H7 (cell line): ENCODE data around the gene COL4A1. TPM values are rescaled to one million over a fixed set of nuclear protein-coding genes. Genes with fewer than 3 reads are reported as not detected.
A peak's percentile ranks its signal among the peaks of the same experiment; 100 is the strongest.

Source experiments
- DNase-seq: peaks from one replicate; pipeline ENCODE4 v3.0.0; 2012
- H3K27me3 ChIP-seq: 2 replicates; pipeline ENCODE4 v1.6.0; 2011; ENCODE audit warnings: mild to moderate bottlenecking, low read length; ENCODE audit not compliant: control insufficient read depth, insufficient read depth
- H3K36me3 ChIP-seq: replicated peaks from 2 replicates; pipeline ENCODE4 v1.5.1; 2011; ENCODE audit warnings: low read length; ENCODE audit not compliant: control insufficient read depth, insufficient read depth
- H3K4me3 ChIP-seq: 2 replicates; pipeline ENCODE4 v1.5.1; 2011; ENCODE audit warnings: low read depth, mild to moderate bottlenecking, control low read depth, low read length, moderate library complexity; ENCODE audit not compliant: insufficient read depth
- total RNA-seq: library from RNA; depleted of rRNA; stranded (reverse); fragments of >200 nt; shearing (Covaris generic); gene quantifications from 2 replicates; pipeline ENCODE4 v1.2.3, GENCODE V29; 2014

The COL4A1 gene
- total RNA-seq, 1 experiment from 2014 or later, result 135 TPM

DNA sequence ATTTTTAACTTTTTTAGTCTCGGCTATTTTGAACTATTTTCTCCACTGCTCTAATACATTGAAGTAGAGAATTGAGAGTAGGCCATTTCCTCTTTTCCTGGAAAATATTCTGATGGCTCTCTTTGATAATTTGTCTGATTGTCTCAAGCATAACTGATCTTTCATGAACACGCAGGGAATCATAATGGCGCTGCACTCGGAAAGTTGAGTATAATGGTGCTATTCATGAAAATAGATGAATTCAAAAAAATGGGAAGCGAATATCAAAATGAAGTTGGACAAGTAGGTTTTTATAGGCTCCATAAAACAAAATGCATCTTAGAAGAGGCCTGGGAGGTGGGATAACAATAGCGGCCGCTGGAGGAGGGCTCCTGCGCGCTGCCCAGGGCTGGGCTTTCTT lies 29.2 kb upstream of the COL4A1 start:
- H3K27me3 ChIP-seq, result no peaks in the 10 kb centered on the region
- DNase-seq, result no peak
- no peak overlapping the region for H3K4me3 ChIP-seq
- no peaks in the 10 kb centered on the region; the same call in 1 of the 2 replicates for H3K36me3 ChIP-seq

DNA sequence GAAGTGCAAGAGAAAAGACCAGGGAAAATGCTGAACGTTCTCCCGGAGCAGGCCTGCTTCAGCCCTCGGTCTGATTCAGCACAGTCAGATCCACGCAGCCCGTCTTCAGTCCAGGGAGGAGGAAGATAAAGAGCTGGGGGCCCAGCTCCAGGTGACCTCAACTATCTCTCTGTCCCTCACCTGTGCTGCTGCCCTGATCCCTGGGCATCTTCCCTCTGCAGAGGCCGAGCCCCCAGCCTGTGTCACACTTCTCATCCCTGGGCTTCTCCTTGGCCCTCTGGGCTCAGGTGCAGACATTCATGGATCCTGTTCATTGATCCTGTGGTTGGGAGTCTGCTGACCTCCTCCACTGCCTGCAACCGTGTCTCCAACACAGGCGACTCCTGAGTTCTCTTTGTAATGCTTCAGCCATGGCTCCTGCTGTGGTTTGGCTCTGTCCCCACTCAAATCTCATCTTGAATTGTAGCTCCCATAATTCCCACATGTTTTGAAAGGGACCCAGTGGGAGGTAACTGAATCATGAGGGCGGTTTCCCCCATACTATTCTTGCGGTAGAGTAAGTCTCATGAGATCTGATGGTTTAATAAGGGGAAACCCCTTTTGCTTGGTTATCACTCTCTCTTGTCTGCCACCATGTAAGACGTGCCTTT lies 28.0 kb upstream of the COL4A1 start:
- DNase-seq, result no peak
- H3K36me3 ChIP-seq, result no peaks in the 10 kb centered on the region; the same call in 1 of the 2 replicates
- H3K4me3 ChIP-seq, result no peak overlapping the region
- H3K27me3 ChIP-seq, result no peaks in the 10 kb centered on the region

DNA sequence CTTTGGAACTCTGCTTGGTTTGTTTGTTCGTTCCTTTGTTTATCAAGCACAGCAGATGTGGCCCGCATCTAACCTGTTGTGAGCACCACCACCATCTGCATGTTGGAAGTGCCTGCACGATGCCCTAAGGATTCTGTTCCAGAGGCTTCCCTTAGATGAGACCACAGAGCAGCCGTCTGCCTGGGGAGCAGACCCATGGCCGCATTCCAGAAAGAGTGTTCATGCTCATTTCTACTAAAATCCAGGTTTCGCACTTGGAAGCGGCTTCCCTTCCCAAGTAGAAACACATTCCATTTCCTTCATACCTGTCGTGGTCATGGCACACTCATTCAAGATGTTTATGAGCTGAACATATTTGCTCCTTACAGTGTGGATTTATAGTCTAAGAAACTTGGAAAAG lies 27.3 kb upstream of the COL4A1 start:
- no peak for DNase-seq
- Histone ChIP-seq H3K27me3 (no peaks in the 10 kb centered on the region), H3K36me3 (no peaks in the 10 kb centered on the region; the same call in 1 of the 2 replicates), H3K4me3 (no peak overlapping the region)

DNA sequence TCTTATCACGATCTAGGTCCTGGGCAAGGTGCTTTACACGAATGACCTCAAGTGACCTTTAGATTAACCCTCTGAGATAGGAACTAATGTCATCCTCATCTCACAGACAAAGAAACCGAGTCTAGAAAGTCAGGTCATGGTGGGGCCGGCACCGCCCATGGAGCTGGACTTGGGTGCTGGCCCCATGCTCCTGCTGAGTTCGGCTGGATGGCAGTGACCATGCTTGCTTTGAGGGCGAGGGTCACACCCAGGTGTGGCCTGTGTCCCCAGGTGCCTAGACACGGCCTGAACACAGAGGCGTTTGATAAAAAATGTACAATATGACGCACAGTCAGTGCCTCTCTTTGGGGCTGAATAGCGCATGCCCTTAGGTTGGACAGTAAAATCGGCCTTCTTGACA lies 26.9 kb upstream of the COL4A1 start:
- Histone ChIP-seq H3K36me3 (no peaks in the 10 kb centered on the region; the same call in 1 of the 2 replicates), H3K4me3 (no peak overlapping the region), H3K27me3 (no peaks in the 10 kb centered on the region)
- no peak for DNase-seq

DNA sequence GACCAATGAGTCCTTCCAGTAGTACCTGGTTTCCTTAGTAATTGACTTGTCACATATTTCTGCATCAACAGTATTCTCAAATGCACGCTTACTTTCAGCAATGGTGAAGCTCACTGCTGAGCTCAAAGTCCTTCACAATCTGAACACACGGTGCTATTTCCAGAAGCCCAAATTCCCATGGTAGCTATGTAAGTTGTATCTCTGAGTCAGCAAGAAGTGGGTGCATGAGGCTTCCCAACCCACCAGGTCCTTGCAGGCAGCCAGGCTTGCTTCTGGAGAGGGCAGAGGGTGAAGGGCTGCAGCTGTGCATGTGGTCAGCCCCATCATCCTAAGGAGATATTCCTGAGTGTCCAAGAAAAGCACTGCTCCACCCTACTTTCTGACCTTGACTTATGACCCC lies 25.8 kb upstream of the COL4A1 start:
- H3K36me3 ChIP-seq, result no peaks in the 10 kb centered on the region; the same call in 1 of the 2 replicates
- no peak overlapping the region for H3K4me3 ChIP-seq
- H3K27me3 ChIP-seq, result no peaks in the 10 kb centered on the region
- DNase-seq, result no peak

DNA sequence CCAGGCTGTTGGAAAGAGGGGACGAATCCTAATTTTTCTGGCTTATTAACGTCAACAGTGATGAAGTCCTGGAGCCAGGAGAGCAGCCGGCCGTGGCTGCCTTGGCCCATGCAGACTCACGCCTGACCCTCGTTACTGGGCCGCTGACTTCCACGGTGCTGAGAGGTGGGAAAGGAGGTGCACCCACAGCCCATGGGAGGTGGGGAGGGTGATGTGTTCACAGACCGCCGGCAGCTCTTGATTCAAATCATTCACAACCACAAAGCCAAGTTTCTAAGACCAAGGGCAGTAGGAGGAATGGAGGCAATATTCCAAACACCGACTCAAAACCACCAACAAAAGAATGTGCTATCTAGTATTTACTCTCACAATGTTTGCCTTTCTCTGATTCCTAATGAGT lies 24.4 kb upstream of the COL4A1 start:
- no peaks in the 10 kb centered on the region for H3K36me3 ChIP-seq
- H3K4me3 ChIP-seq, result no peak overlapping the region
- H3K27me3 ChIP-seq, result no peaks in the 10 kb centered on the region
- DNase-seq, result no peak

DNA sequence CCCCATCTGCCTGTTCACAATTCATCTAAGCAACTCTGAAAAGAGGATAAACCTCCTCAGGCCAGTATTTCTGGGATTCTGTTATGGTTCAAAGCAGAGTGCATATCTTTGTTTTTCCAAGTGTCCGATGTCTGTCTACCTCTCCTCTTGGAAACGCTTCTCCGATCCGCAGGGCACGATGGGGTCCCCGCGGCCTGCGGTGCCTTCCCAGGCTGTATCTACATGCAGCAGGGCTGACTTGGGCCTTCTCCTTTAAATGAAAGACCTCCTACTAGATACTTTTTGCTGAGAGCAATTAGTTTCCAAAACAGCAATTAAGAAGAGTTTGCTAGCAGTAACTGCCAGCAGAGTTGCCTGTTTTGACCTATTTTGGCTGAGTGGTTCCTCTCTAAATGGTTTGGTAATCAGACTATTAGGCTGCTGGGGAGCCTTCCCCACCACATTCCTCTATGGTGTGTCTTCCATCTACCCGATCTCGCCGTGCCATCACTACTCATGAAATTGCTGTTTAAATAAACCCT lies 23.6 kb upstream of the COL4A1 start:
- H3K4me3 ChIP-seq, result no peak overlapping the region
- DNase-seq, result no peak
- H3K27me3 ChIP-seq, result no peaks in the 10 kb centered on the region
- H3K36me3 ChIP-seq, result no peaks in the 10 kb centered on the region

DNA sequence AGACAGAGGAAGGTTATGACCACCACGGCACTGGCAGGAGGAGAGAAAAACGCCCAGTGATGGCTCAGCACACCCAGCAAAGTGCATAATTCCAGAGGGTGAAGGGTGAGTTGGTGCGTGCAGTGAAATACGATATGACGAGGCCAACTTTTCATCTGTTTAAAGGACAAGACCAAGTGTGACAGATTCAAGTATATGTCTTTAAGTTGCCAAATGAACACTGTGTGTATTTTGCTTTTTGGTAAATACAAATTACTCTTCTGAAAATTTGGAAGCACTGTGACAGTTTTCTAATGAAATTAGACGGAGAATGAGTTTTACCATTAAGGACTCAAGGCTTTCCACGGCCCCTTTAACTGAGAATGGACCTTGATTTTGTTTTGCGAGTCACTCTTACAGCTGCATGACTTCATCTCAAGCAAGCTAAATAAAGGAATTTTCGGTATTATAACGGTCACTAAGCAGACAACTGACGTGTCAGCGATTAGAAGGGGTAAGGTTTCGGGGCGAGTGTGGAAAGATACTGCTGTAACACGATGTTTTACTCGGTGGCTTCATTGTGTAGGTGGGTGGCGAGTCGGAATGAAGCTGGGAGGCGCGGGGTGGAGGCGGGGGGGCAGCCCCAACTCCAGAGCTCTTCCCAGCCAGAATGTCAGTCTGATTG lies 23.0 kb upstream of the COL4A1 start:
- Histone ChIP-seq H3K4me3 (no peak overlapping the region), H3K27me3 (no peaks in the 10 kb centered on the region), H3K36me3 (no peaks in the 10 kb centered on the region)
- no peak for DNase-seq

DNA sequence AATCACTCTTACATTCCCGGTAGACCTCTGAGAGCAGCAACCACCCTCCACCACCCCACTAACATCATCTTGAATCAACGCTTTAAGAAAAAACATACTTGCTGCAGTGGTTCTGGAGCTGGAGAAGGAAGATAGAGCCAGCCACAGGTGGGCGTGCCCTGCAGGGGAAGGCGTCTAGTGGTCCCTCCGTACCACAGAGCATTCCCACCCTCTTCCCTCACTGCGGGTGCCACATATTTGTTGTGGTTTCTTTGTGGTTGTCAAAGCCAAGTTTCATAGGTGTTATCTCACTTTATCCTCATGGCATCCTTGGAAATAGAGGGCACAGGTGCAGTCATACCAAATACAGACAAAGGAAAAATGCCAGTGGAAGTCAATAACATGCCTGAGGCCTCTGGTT lies 22.3 kb upstream of the COL4A1 start:
- DNase-seq, result no peak
- Histone ChIP-seq H3K4me3 (no peak overlapping the region), H3K36me3 (no peaks in the 10 kb centered on the region), H3K27me3 (no peaks in the 10 kb centered on the region)

DNA sequence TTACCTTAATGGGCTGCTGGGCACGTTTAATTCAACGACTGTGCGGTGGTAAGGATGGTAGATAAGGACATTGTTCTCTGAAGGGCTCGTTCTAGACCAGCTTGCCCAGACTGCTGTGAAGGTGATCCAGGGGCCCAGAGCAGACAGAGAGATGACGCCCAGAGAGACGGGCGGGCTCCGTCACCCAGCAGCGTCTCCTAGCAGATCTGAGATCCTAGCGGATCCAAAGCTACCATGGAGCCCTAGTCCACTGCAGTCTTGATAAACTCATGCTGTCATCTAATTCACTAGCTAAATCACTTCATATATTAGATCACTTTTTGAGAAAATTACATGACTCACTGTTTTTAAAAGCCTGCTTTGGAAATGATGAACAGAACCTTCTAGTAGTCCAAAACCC lies 21.6 kb upstream of the COL4A1 start:
- H3K27me3 ChIP-seq, result no peaks in the 10 kb centered on the region
- no peaks in the 10 kb centered on the region for H3K36me3 ChIP-seq
- no peak for DNase-seq
- no peak overlapping the region for H3K4me3 ChIP-seq

DNA sequence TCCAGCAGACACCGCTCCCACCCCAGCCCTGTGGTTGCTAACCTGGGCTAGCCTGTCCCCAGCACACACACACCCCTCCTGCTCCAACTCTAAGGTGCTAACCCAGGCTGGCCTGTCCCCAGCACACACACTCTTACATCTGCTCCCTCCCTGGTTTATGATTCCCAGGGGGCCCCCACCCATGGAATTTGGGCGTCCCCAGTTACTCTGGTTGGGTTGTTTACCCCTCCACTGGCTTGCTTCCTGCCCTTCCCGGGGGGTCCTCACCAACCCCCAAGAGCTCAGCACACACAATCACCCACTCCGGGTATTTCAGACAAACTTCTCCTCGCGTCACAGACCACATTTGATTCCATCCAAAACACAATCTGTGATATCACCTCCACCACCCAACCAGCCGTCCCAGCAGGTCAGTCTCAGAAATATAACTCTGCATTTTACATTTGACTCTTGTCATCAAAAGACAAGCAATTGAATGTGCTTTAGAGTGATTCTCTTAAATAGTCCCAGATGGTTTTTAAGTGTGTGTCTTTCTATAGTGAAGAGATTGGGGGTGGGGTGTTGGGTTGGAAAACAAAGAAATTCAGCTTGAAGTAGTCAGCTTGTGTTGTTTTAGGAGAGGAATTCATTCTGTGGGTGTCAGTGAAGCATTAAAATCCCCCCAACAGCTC lies 20.2 kb upstream of the COL4A1 start:
- H3K4me3 ChIP-seq, result no peak overlapping the region
- DNase-seq, result peak; percentile 78
- H3K36me3 ChIP-seq, result no peaks in the 10 kb centered on the region
- H3K27me3 ChIP-seq, result no peaks in the 10 kb centered on the region

DNA sequence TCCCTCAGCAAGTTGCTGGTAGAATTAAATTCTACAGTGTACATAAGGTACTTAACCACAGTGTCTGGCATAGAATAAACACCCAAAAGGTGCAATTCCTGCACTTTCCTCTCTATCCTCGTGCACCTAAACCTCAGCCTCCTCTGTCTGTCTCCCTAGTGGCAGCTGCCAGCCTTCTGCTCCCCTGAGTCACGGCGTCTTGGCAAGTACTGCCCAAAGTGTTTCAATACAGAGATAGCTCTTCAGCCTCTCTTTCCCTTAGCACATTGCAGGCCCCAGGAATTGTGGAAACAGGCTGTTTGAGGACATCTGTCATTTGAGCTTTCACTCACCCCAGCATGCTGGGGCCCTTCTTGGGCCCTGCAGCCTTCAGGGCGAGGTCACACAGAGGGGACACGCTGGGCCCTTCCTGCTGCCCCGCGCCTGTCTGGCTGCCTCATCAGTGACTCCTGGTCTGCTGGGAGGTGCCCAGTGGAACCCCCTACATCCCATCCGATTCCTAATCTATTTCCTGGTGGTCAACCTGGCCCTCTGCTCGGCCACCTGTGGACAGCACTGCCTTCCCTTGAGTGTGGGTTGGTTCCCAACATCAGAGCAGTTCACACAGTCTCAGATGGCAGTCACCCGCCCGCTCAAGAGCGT lies 19.4 kb upstream of the COL4A1 start:
- H3K36me3 ChIP-seq, result no peaks in the 10 kb centered on the region
- no peaks in the 10 kb centered on the region for H3K27me3 ChIP-seq
- no peak overlapping the region for H3K4me3 ChIP-seq
- DNase-seq, result no peak

DNA sequence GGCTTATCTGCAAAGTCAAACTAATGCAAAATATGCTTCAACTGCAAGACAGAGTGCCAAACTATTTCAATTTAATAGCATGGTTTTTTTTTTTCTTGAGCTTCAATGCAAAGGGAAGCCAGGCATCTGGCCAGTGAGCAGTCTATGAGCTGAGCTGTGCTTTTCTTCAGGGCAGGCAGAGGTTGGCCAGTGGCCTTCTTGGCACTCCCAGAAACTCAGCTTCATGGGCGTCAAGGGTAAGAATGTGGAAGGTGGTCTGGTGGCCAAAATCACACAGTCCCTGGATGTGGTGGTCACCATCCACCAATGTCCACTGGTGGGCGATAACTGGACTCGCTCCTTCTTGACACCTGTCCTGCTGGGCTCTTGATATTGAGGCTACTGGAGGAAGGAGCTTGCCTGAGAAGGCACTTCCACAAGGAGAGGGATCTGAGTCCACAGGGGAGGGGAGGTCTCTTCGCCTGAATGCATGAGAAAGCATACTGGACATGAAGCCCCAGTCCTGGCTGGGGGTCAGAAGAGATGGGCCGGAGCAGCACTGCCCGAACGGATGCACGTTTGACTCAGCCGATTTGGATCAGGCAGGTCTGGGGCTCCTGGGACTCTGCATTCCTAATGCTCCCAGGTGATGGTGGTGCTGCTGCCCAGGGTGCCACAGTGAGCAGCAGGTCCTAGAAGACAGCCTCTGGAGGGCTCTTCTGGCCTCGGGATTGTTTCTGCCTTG lies 17.2 kb upstream of the COL4A1 start:
- H3K4me3 ChIP-seq, result no peak overlapping the region
- no peaks in the 10 kb centered on the region for H3K27me3 ChIP-seq
- no peak for DNase-seq
- no peaks in the 10 kb centered on the region for H3K36me3 ChIP-seq

DNA sequence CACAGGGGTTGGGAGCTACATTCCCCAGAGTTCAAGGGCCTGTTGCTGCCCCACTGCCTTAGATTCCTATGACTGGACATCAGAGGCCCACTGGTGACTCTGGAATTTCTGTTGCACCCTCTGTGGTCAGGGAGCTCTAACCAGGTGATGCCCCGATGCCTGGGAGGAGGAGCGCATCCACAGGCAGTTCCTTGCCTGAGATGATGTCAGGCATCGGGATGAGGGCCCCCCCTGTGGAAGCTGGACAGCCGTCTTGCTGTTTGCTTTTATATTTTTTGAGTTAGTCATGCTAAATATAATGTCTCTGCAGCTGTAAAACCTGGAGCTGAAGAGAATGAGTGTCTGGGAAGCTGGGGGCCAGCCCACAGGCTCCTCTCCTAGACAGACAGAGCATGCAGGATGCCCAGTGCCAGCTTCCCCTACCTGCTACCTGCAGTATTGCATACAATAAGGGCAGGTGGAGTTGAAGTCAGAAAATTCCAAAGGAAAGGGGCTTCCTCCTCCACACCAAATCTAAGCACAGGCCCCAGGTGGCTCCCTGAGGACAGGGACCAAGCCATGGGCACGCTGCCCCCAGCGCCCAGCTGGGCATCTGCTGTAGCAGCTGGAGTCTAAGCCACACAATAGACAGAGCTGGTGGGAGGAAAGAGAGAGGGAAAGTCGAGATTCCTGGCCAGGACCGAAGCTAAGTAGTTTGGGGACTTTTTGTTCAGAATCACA lies 16.4 kb upstream of the COL4A1 start:
- Histone ChIP-seq H3K27me3 (no peaks in the 10 kb centered on the region), H3K4me3 (no peak overlapping the region), H3K36me3 (no peaks in the 10 kb centered on the region)
- peak; percentile 79 for DNase-seq
